Left renal cortex interstitium (tissue), 4 donors: ENCODE data around the gene NFATC2. TPM values are rescaled to one million over a fixed set of nuclear protein-coding genes. Genes with fewer than 3 reads are reported as not detected.
"Not testable (repeated sequence)": the region's sequence is repeated elsewhere in the genome, so short reads cannot be mapped to it uniquely, and the experiment has no call there.

ENCODE experiments used
- DNase-seq, 4 donors: peaks; one replicate each; pipeline ENCODE4 v3.0.0-alpha.2; 2013; ENCODE audit warnings: low read depth in 4 of 4, low spot score in 2 of 4, missing footprints in 1 of 4
- polyA plus RNA-seq, 4 donors: library from polyadenylated mRNA; unstranded; fragments of 120-200 nt; gene quantifications; one replicate each; pipeline ENCODE4 v1.2.1, GENCODE V29; 2013; ENCODE audit not compliant: insufficient read length in 4 of 4

Gene NFATC2
- polyA plus RNA-seq, 4 donors, result 1.4 to 2.2 (median 2.0) TPM

DNA sequence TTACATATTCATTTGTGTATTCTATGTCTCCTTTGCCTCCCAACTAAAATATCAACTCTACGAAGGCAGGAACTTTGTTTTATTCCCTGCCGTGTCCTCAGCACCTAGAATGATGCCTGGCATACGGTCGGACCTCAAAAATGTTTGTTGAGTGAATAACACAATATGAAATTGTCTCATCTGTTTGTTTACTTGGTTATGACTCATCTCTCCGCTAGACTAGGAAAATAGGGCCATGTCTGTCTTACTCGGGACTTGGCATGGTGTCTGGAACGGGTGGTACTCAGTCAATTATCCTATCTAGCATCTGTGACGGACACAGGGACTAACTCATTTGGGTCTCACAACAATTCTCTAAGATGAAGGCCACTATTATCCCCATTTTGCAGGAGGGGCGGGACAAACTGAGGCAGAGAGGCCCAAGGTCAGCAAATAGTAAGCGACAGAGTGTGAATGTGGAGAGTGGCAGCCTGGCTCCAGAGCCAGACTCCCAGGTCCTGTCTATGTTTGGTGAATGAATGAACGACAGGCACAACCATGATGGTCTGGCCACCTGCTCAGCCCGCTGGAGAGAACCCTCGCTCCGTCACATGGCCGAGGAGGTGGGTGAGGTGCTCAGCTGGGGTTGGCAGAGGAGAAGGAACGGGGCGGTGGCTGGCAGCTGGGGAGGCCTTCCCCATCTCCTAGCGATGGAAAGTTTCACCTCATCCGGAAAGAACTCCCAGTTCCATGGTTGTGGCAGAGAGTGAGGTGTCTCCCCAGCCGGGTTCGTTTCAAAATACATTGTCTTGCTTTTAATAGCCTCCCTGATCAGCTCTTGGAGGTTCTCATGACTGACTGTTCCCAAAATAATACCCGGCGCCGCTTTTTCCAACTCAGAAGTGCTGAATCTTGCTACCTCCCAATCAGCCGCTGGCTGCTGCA, 27.6 kb upstream of the NFATC2 start:
- no peak for DNase-seq

DNA sequence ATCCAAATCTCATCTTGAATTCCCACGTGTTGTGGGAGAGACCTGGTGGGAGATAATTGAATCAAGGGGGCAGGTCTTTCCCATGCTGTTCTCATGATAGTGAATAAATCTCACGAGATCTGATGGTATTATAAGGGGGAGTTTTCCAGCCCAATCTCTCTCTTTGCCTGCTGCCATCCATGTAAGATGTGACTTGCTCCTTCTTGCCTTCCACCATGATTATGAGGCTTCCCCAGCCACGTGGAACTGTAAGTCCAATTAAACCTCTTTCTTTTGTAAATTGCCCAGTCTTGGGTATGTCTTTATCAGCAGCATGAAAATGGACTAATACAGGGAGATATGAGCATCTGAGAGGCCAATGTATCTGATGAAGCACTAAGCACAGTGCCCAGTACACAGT, 26.0 kb upstream of the NFATC2 start:
- DNase-seq, result not testable (repeated sequence)

DNA sequence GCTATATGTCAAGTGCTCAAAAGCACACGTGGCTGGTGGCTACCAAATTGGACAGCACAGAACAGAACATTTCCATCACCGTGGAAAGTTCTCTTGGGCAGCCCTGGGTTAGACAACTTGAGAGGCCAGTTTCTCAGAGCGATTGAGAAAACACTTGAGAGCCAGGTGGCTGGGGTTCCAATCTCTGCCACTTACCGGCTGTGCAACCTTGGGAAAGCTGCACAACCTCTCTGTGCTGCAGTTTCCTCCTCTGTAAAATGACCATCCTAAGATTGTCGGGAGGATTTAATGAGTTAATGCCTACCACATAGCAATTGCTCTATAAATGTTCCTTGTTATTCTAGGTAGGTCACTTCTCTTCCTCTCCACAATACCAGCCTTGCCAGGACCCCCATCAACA, 25.1 kb upstream of the NFATC2 start:
- DNase-seq, result no peak

DNA sequence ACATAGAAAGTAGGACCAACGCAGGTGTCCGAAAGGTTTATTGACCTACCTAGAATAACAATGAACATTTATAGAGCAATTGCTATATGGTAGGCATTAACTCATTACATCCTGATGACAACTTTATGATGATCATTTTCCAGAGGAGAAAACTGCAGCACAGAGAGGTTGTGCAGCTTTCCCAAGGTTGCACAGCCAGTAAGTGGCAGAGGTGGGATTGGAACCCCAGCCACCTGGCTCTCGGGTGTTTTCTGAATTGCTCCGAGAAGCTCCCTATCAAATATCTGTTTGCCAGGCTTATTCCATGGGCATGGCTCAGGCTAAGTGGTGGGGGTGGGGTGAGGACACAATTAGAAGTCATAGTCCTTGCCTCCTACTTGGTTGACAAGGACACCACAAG, 24.1 kb upstream of the NFATC2 start:
- DNase-seq, result no peak

DNA sequence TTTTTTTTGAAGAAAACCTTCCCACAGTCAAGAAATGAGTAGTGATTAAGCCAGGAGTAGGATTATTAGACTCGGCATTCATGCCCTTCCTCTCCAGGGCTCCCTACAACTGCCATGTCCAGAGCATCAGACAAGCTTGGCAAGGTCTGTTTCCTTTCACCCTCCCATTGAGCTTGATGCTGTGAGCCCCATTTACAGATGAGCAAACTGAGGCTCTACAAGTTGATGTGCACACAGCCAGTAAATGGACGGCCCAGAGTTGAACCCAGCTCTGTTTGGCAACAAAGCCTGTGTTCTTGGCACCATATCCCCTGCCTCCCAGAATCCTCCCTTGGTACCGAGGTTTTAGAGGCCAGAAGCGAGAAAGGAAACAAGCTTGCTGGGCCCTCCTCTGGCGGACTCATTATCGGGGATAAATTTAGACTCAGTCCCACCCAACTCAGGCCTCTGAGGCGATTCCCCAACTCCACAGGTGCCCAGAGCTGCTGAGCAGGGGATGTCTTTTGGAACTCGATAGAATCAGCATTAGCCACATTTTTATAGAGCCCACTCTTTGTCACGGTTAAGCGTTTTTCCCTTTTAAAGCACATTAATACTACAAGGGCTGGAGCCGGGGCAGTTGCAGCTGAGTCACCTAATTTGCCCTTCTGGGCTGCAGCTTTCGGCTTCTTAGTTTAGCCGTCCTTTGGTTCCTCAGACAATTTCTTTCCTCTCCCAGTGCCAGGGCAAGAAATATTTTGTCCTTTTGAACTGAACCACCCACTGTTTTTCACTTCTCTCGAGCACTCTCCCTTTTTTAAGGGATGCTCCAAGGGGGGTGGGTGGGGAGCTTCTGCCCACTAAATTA, 23.0 kb upstream of the NFATC2 start:
- no peak for DNase-seq

DNA sequence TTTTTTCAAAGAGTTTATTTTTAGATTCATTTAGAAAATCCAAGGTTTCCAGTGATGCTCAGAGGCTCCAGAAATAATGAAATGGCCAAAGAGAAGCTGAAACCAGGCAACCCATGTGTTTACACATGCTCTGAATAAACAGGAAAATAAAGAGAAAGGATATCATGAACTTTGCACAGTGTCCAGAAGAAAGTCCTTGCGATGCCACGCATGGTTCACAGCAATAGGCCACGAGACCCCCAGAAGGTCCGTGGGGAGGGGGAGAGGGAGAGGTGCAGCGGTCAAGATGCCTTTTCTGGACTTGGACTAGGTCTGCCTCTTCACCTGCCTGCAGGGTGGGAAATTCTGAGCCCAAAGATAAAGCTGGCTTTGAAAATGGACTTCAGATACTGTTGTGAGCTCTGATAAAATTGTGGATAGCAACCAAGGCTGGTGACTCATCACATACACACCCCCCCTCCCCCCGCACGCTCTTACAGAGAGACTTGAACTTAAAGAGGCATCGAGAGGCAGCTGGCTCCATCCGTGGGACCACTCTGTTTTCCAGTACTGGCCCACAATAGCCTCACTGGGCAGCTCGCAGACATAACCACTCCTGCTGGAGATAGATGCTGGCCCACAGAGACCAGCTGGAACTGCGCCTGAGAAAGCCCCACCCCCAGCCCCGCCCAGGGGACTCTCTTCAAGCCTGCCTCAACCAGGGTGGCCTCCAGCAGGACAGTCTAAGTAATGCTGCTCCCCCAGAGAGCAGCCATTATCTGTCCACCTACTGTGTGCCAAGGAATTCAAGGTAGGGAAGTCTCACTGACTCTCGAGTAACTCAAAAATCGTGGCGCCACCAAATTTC, 21.2 kb upstream of the NFATC2 start:
- peak in 1 of 4 donors; percentile 28 for DNase-seq

DNA sequence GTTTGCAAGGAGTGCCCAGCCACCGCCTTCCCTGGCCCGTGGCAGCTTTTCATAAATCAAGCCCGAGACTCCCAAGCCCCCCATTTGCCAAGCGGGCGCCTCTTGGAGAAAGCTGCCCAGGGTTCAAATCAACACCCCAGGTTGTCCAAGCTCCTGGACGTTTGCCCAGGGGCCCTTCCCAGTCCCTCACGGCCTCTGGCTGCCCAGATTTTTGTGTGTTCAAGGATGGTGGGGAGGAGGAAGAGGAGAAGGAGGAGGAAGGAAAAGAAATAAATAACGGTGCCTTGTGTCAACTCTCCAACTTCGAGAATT, 20.6 kb upstream of the NFATC2 start:
- no peak for DNase-seq

DNA sequence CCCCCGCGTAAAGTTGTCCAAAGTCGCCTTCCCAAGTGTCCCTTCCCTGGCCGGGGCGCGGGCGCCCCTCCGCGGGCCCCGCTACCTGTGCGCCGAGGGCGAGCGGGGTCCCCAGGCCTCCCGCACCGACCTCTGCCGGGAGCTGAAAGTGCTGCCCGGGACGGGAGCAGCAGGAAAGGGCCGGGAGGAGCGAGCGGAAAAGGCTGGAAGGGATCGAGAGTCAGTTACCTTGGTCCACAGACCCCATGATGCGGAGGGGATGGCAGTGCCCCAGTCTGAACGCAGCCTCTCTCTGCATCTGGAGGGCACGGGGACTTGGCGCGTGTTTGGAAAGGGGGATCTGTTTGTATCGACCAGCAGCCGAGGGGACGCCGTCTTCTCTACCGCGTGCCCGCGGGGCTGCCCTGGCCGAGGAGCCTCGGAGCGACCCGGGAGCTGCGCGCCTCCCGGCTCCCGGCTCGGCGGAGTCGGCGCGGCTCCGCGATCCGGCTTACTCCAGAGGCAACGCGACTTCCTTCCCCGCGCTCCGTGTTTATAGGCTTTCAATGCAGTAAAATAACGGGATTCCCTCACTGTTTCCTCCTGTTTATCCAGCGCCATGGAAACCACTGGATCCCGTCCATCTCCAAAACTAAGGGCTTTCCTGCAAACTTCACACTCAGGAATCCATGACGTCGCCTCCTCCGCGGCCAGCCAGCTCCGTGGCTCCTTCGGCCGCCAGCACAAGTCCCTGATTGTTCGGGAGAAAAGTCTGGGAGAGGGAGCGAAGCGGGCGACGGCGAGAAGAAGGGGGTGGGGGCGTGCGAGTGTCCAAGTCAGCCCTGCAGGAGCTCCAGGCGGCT, 20.0 kb upstream of the NFATC2 start:
- peak in 3 of 4 donors; percentile 85 to 90 (median 88) for DNase-seq

DNA sequence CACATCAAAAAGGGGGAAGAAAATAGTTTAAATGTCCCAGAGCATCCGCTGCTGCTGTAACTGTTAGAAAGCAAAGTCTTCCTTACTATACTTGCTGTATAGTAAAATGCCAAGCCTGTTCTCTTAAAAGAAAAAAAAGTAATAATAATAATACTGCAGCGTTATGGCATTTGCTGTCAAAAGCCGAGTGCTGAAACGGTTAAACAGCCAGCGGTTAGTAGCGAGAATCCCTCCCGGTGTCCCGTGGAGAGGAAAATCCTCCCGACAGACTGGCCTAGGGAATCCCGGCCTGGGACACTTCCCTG, 19.5 kb upstream of the NFATC2 start:
- DNase-seq, result peak in 2 of 4 donors; percentile 38 to 39

DNA sequence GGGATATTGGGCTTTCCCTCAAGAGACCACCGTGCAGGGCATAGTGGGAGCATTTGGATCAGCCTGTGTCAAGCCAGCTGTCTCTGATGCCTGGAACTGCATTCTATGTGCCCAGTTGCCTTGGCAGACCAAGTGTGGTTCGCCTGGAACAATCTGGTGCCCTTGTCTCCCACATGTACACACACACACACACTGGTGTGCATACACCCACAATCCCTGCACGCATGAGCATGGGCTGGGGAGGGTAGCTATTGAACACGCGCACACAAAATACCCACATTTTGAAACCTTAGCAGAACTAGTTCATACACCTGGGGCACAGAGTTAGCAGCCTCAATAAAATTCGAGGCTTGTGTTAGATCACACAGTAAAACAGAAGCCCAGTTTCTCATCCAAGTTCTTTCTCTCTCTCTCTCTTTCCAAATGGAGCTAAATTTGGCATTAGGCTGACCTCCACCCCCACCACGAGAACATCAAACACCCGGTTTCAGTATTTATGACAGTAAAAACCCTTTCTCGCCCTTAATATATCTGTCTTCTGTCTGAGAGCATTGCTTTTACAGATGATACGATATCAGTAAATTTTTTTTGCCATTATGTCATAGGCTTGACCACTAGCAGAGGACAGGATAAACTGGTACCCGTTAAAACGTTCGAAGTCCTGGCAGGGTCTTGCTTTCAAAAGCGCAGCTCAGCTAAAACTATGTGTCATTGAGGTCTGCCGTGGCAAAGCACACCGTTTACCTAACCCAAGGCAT, 18.2 kb upstream of the NFATC2 start:
- no peak for DNase-seq

DNA sequence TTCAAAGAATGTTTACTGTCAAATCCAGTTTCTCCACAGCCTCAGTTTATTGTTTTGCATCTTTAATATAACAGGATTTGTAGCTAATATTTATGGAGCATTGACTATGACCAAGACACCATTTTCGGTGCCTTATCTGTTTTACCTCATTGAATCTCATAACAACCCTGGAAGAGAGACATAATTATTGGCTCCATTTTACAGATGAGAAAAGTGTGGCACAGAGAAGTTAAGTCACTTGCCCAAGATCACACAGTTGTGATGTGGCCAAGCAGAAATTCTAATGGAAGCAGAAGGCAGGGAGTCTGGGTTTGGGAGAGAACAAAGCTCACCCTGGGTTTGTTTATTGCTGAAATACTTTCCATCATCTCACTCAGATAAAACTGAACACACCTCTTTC, 17.5 kb upstream of the NFATC2 start:
- DNase-seq, result no peak

DNA sequence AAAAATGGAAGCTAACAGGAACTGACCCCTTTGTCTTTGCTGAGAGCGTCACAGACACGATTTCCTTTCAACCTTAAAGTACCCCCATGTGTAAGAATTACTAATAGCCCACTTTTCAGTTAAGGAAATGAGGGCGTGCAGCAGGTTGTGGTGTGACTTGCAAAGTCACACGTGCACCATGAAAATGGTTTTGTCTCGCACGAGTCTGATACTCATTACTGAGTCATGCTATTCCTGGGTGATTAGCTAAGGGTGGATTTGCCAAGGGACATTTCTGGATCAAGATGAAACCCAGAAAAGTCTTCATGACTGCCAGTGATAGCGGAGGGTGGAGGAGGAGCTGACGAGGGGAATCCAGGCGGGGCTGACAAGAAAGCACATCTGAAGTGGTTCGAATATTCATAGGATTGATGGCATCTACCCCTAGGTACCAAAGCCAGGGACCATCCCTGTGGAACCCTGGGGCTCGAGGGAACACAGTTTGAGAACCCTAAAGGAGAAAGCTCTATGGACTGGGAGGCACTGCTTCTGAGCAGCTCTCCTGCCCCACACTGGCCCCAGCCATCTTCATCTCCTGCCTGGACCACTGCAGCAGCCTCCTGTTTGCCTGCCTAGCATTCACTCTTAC, 12.1 kb upstream of the NFATC2 start:
- DNase-seq, result no peak

DNA sequence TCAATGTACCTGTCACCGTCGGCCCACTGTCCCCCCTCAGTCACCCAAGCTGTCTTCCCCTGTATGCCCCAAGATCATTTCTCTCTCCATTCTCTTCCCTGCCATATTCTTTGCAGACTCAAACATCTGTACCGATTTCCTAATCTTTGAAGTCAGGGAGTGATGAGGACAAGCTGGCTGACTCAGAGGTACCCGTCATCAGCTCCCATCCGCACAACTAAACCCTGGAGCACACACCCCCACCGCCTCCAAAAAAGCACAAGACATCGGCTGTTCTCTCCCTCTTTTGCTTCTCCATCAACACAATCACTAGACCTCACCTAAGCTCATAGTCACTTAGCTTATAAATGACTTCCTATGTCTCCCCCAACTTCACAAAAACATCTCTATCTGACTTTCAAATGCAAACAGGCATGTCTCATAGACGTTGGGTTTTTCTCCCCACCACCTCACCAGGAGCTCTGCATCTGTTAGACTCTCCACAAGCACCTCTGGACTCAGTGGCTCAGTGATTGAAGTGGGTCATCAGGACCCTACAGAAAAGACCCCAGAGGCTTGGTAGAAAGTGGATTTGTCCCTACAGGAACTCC, 11.5 kb upstream of the NFATC2 start:
- no peak for DNase-seq

DNA sequence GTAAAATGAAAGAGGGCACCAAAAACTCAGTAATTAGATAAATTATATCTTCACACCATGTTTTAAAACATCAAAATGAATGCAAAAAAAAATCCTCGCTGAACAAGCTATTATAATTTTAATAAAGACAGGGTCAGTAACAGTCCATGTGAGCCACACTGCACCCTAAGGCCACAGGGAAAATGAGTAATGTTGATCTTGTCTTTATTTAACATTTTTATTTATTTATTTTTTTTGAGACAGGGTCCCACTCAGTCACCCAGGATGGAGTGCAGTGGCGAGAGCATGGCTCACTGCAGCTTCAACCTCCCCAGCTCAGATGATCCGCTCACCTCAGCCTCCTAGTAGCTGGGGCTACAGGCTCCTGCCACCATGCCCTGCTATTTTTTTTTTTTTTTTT, 8.7 kb upstream of the NFATC2 start:
- no peak for DNase-seq

DNA sequence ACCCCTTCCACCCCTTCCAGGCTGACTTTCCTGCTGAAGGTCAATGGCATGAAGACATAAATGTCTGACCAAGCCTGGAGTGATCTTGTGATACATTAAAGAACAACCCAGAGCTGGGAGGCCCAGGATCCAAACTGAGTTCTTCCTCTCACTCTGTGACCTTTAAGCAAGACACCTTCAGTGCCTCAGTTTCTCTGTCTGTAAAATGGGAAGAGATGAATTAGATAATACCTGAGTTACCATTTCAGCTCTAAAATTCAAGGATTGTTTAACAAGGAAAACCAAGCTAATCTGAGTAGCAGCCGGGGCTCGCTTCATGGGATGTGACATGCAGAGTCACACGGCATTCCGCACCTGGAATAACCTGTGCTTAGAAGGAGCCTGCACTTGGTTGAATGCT, 7.0 kb upstream of the NFATC2 start:
- no peak for DNase-seq

DNA sequence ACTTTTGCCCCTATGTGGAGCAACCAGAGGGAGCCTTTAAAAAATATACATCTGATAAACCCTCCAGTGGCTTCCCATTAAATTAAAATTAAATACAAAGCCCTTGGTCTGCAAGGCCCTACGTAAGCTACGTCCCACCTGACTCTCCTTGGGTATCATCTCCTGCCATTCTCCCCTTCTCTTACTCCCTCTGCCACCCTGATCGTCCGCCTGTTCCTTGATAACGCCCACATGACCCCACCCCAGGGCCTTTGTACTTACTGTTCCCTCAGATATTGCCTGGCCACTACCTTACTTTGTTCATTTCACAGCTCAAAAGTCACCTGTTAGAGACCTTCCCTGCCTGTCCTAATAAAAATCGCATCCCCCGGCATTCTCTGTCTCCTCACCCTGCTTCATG, 5.4 kb upstream of the NFATC2 start:
- DNase-seq, result no peak

DNA sequence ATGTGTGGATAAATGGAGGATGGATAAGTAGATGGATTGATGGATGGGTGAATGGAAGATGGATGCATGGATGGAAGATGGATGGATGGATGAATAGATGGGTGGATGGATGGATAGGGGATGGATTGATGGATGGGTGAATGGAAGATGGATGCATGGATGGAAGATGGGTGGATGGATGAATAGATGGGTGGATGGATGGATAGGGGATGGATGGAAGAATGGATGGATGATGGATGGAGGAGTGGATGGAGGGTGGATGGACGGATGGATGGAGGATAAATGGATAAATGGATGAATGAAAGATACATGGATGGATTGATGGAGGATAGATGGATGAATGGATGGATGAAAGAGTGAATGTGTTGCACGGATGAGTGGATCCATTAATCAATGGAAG, 3.0 kb upstream of the NFATC2 start:
- DNase-seq, result no peak

DNA sequence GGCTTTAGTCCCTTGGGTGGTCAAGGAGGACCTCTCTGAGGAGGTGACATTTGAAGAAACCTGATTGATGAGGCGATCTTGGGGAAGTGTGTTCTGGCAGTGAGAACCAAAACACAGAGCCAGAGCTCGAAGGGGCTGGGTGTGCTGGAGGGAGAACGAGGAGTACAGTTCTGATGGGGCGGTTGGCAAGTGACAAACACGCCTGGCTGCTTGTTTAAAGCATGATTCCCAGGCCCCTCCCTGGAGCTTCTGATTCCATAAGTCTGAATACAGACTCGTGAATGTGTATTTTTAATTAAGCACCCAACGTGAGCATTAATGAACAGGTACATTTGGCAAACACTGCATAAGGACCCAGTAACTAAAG, 886 bp upstream of the NFATC2 start:
- no peak for DNase-seq
